IMR-90 (cell line): ENCODE measurements around the gene CTNND2. TPM values are rescaled to one million over a fixed set of nuclear protein-coding genes. Genes with fewer than 3 reads are reported as not detected.
"Not testable (repeated sequence)": the region's sequence is repeated elsewhere in the genome, so short reads cannot be mapped to it uniquely, and the experiment has no call there.

Experiments
- ATAC-seq: fragments of 200-7000 bp; cut with Tn5 transposase; 2 replicates; pipeline ENCODE4 v1.9.1; 2020; ENCODE audit warnings: low read depth, mild to moderate bottlenecking, moderate library complexity
- BruUV-seq: library from RNA; stranded (reverse); fragments of 400-500 nt; replicated peaks from 2 replicates; lab custom pipeline; 2021; lab: Mats Ljungman, UMichigan
- CTCF ChIA-PET: fragments of 300-600 bp; formaldehyde crosslinking; extraction: SDS; loops from one replicate; lab custom pipeline; 2021; ENCODE audit warnings: antibody characterized with exemption; lab: Yijun Ruan, JAX
- POLR2A ChIA-PET: fragments of 300-600 bp; sonication (Branson Sonifier 250); formaldehyde crosslinking; loops from one replicate; lab custom pipeline; 2022; ENCODE audit warnings: antibody characterized with exemption; ENCODE audit not compliant: unreplicated experiment; lab: Charles Lee
- DNase-seq: peaks from one replicate; pipeline ENCODE4 v3.0.0; 2013
- H2AFZ ChIP-seq: replicated peaks from 2 replicates; pipeline ENCODE3; 2013; ENCODE audit warnings: low read length, mild to moderate bottlenecking; ENCODE audit not compliant: poor library complexity
- H2AK5ac ChIP-seq: 2 replicates; pipeline ENCODE4 v1.6.1; 2013; ENCODE audit warnings: low read depth, low read length, inconsistent platforms
- H2AK9ac ChIP-seq: replicated peaks from 2 replicates; pipeline ENCODE3; 2013; ENCODE audit warnings: mild to moderate bottlenecking, low read depth, low read length, moderate library complexity; ENCODE audit not compliant: poor library complexity
- H2BK120ac ChIP-seq: 2 replicates; pipeline ENCODE4 v1.6.1; 2013; ENCODE audit warnings: low read depth, low read length, inconsistent platforms
- H2BK15ac ChIP-seq: 3 replicates; pipeline ENCODE4 v1.6.1; 2013; ENCODE audit warnings: low read depth, low read length, inconsistent platforms
- H2BK20ac ChIP-seq: 2 replicates; pipeline ENCODE4 v1.6.1; 2013; ENCODE audit warnings: low read depth, mild to moderate bottlenecking, inconsistent platforms, low read length, moderate library complexity
- H2BK5ac ChIP-seq: 2 replicates; pipeline ENCODE4 v1.6.1; 2013; ENCODE audit warnings: mild to moderate bottlenecking, low read depth, low read length, inconsistent platforms; ENCODE audit not compliant: poor library complexity, severe bottlenecking
- H3K14ac ChIP-seq: replicated peaks from 2 replicates; pipeline ENCODE4 v1.6.1; 2013; ENCODE audit warnings: low read depth, low read length, inconsistent platforms
- H3K18ac ChIP-seq: 2 replicates; pipeline ENCODE4 v1.6.1; 2013; ENCODE audit warnings: low read depth, low read length, control low read depth
- H3K23ac ChIP-seq: 2 replicates; pipeline ENCODE4 v1.6.1; 2013; ENCODE audit warnings: low read depth, low read length, inconsistent platforms
- H3K27ac ChIP-seq: 2 replicates; pipeline ENCODE4 v1.5.1; 2013; ENCODE audit warnings: mild to moderate bottlenecking, control low read depth, low read length; ENCODE audit not compliant: insufficient read depth
- H3K27me3 ChIP-seq: 2 replicates; pipeline ENCODE4 v1.6.1; 2013; ENCODE audit warnings: low read length; ENCODE audit not compliant: control insufficient read depth, insufficient read depth
- H3K36me3 ChIP-seq: 2 replicates; pipeline ENCODE4 v1.6.1; 2013; ENCODE audit warnings: low read length, mixed read lengths; ENCODE audit not compliant: control insufficient read depth, insufficient read depth
- H3K4ac ChIP-seq: 2 replicates; pipeline ENCODE4 v1.6.1; 2013; ENCODE audit warnings: low read depth, low read length, inconsistent platforms
- H3K4me1 ChIP-seq: 2 replicates; pipeline ENCODE4 v1.6.1; 2013; ENCODE audit warnings: low read length, mixed read lengths; ENCODE audit not compliant: control insufficient read depth, insufficient read depth
- H3K4me2 ChIP-seq: 2 replicates; pipeline ENCODE4 v1.6.1; 2013; ENCODE audit warnings: low read depth, mild to moderate bottlenecking, control low read depth, low read length, moderate library complexity
- H3K4me3 ChIP-seq: 2 replicates; pipeline ENCODE4 v1.5.1; 2013; ENCODE audit warnings: low read depth, mild to moderate bottlenecking, control low read depth, low read length, moderate library complexity; ENCODE audit not compliant: insufficient read depth
- H3K56ac ChIP-seq: 2 replicates; pipeline ENCODE4 v1.6.1; 2013; ENCODE audit warnings: low read length, inconsistent platforms; ENCODE audit not compliant: insufficient read depth; ENCODE audit errors: extremely low read depth
- H3K79me1 ChIP-seq, 2 experiments: 2 replicates each; pipeline ENCODE4 v1.6.1; 2013; ENCODE audit warnings: low read length in 2 of 2, inconsistent platforms in 1 of 2, low read depth in 1 of 2
- H3K9ac ChIP-seq: 2 replicates; pipeline ENCODE4 v1.6.1; 2013; ENCODE audit warnings: low read depth, low read length, control low read depth
- H3K9me1 ChIP-seq: 2 replicates; pipeline ENCODE4 v1.6.1; 2013; ENCODE audit warnings: low read length, inconsistent platforms; ENCODE audit not compliant: insufficient read depth
- H3K9me3 ChIP-seq: 2 replicates; pipeline ENCODE4 v1.6.1; 2013; ENCODE audit warnings: low read length; ENCODE audit not compliant: control insufficient read depth, insufficient read depth
- H4K20me1 ChIP-seq: 2 replicates; pipeline ENCODE4 v1.6.1; 2013; ENCODE audit warnings: low read length, inconsistent platforms; ENCODE audit not compliant: insufficient read depth
- H4K5ac ChIP-seq: 2 replicates; pipeline ENCODE4 v1.6.1; 2013; ENCODE audit warnings: mild to moderate bottlenecking, low read depth, low read length, control low read depth
- H4K8ac ChIP-seq, 2 experiments: 2 replicates each; pipeline ENCODE4 v1.6.1; 2013; ENCODE audit warnings: low read depth in 2 of 2, low read length in 2 of 2, control low read depth in 1 of 2, inconsistent platforms in 1 of 2
- H4K91ac ChIP-seq: 2 replicates; pipeline ENCODE4 v1.6.1; 2013; ENCODE audit warnings: low read depth, low read length, inconsistent platforms; ENCODE audit not compliant: insufficient read depth
- WGBS, 2 experiments: methylation state at CpG; one replicate each; pipeline versions ENCODE4 v1.1.5 to v1.1.7; 2013; ENCODE audit warnings: missing lambda C conversion rate in 2 of 2; ENCODE audit not compliant: insufficient read length in 1 of 2; ENCODE audit errors: extremely low coverage in 2 of 2; 5-methylcytosine and 5-hydroxymethylcytosine counted together
- dilution Hi-C: fragments of 300-500 bp; cut with HindIII; formaldehyde crosslinking; loops from one replicate; pipeline ENCODE4 v1.14.3; 2018; ENCODE audit warnings: low sequenced_read_pairs; ENCODE audit not compliant: unreplicated experiment
- in situ Hi-C: fragments of 300-500 bp; cut with MboI; formaldehyde crosslinking; loops from 3 replicates; pipeline ENCODE4 v1.14.3; 2019; ENCODE audit warnings: low sequenced_read_pairs, inconsistent platforms, mixed read lengths
- intact Hi-C: fragments of 100-400 bp; cut with micrococcal nuclease; formaldehyde crosslinking; loops from 2 replicates; pipeline ENCODE4 v1.10.0; 2022
- polyA plus RNA-seq, 3 experiments: library from polyadenylated mRNA; depleted of rRNA; stranded (reverse); fragments of >200 nt; gene quantifications; 2 replicates each; pipeline ENCODE4 v1.2.3, GENCODE V29; 2012; ENCODE audit warnings: low replicate concordance in 1 of 3
- total RNA-seq: library from RNA; depleted of rRNA; stranded (reverse); fragments of >200 nt; gene quantifications from 2 replicates; pipeline ENCODE4 v1.2.3, GENCODE V29; 2012

Gene CTNND2
- total and polyA plus RNA-seq, 2 of the 4 experiments (the other 2 are of a cell fraction), result not detected

DNA sequence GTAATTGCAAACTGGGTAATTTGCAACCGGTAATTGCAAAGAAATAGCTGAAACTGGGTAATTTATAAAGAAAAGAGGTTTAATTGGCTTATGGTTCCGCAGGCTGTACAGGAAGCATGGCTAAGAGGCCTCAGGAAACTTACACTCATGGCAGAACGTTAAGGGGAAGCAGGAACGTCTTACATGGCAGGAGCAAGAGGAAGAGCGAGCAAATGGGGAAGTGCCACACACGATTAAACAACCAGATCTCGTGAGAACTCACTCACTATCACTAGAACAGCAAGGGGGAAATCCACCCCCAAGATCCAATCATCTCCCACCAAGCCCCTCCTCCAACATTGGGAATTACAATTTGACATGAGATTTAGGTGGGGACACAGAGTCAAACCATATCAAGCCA, 590.6 kb downstream of the CTNND2 start:
- WGBS, 2 experiments, result 100% methylated on average over 1 of the region's 7 CpGs; no CpG with 5 or more reads in 1 of the 2 experiments
- H3K23ac ChIP-seq, H3K9ac ChIP-seq, H4K20me1 ChIP-seq, H3K4me1 ChIP-seq, H3K36me3 ChIP-seq, H2BK15ac ChIP-seq, dilution Hi-C loops, H3K56ac ChIP-seq, H3K9me3 ChIP-seq, H2BK5ac ChIP-seq, ATAC-seq, H3K27ac ChIP-seq, H2AK9ac ChIP-seq, H3K4me2 ChIP-seq, CTCF ChIA-PET, H3K14ac ChIP-seq, H4K8ac ChIP-seq, BruUV-seq, intact Hi-C loops, H3K9me1 ChIP-seq, H2BK20ac ChIP-seq, H3K4me3 ChIP-seq, POLR2A ChIA-PET, H3K18ac ChIP-seq, H2BK120ac ChIP-seq, H3K79me1 ChIP-seq, H3K27me3 ChIP-seq, H2AK5ac ChIP-seq, in situ Hi-C loops, H3K4ac ChIP-seq, H2AFZ ChIP-seq, H4K91ac ChIP-seq, DNase-seq, H4K5ac ChIP-seq: not testable (repeated sequence)
